Measurements from ENCODE around the gene CXCL17.
"Not testable (repeated sequence)": the region's sequence is repeated elsewhere in the genome, so short reads cannot be mapped to it uniquely, and the experiment has no call there.

CXCL17 gene

DNA sequence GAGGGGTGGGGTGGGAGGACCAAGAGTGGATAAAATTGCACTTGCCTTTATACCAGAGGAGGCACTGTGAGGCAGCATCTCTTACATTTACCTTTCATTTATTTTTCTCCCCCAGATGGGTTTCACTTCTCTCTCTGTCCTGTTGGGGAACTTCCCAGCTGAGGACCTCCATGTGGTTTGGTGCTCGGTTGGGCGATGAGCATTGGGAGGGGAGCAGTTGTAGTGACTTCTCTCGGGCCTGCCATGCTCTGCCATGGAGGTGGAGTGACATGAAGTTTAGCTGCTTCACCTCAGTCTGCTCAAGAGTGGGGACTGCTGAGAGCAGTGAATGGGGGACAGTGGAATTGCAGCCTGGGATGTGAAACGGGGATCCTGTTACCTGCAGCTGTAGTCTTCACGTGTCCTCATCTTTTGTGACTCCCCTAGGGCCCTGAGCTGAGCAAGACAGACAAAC, 23.1 kb upstream of the CXCL17 start:
- no peak for DNase-seq

DNA sequence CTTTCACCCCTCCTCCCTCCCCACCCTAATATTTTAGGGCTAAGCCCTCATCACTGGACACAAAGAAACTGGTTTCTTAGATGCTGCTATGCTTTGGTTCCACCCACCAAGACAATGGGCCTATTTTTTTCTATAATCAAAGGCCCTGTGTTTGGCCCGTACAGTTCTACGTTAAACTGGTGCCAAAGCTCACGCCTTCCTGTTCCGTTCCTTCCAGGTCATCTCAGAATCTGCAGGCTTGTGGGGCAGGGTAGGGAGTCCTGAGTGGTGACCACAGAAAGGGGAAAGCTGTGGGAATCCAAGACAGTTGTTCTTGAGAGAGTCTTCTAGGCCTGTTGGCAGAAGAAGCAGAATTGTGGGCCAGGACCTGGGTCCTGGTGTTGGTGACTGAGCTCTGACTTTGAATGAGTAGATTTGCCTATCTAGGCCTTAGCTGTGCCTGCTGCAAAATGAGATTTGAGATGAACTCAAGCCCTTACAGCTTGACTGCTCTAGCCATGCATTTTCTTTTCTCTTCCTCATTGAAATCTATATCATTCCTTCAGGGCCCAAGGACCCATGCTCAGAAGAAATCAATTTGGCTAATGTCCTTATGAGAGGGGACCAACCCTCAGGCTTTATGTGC, 19.1 kb upstream of the CXCL17 start:
- no peak for DNase-seq

DNA sequence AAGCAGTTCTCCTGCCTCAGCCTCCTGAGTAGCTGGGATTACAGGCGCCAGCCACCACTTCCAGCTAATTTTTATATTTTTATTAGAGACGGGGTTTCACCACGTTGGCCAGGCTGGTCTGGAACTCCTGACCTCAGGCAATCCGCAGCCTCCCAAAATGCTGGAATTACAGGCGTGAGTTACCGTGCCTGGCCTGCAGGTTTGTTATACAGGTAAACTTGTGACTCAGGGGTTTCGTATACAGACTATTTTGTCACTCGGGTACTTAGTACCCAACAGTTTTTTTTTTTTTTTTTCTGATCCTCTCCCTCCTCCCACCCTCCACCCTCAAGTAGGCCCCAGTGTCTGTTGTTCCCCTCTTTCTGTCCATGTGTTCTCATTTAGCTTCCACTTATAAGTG, 18.5 kb upstream of the CXCL17 start:
- DNase-seq = not testable (repeated sequence)

DNA sequence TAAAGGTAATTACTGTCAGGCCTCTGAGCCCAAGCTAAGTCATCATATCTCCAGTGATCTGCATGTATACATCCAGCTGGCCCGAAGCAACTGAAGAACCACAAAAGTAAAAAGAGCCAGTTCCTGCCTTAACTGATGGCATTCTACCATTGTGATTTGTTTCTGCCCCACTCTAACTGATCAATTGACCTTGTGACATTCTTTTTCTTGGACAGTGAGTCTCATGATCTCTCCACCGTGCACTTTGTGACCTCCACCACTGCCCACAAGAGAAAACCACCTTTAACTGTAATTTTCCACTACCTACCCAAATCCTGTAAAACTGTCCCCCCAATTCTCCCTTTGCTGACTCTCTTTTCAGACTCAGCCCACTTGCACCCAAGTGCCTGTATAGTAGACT, 17.2 kb upstream of the CXCL17 start:
- DNase-seq = no peak

DNA sequence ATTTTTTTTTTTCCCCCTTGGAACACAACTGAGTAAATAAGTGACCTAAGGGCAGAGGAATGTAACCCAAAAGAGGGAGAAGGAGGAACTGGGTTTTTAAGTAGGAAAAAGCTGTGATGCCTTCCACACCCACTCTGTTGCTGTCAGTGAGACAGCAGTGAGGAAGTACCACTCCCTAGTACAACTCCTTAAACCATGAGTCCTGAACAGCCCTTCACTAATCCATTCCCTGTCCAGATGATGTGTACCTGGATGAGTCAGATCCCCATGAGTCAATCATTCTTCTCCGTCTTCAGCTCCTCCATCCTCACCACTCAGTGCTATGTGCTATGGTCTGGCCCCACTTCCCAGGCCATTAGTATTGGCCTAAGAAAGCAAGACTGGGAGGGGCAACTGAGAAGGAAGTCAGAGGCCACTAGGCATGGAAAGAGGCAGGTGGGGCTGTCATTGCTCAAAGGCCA, 12.9 kb upstream of the CXCL17 start:
- no peak for DNase-seq

DNA sequence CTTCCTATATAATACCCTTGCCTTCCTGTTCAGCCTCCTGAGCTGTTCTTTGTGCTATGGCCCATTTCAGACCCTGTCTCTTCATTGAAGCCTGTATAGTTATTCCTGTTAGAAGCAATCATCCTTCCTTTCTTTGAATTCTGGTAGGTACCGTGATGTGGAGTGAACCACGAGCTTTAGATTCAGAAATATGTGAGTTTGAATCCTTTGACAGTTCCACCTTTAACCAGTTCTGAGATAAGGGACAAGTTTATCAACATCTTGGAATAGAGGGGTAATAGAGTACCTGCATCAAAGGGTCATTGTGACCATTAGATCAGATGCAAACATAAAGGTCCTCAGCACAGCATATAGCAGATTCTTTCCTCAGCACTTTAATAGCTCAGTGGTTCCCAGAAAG, 12.3 kb upstream of the CXCL17 start:
- no peak for DNase-seq

DNA sequence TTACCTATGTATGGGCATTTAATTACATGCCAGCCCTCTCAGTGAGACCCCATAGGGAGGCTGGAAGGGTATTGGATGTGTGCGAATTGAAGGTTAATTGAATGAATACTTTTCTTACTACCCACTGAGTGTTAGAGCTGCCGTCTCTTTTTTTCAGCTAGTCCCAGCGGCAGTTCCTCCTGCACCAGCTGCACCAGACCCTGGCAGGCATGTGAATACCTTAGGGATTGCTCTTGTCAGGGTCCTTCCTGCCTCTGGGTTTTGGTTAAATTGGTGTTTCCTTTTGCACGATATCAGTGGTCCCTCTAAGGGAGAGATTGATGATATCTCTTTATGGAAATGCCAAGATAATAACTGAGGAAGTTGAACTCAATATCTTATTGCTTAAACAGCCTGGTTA, 9.8 kb upstream of the CXCL17 start:
- no peak for DNase-seq

DNA sequence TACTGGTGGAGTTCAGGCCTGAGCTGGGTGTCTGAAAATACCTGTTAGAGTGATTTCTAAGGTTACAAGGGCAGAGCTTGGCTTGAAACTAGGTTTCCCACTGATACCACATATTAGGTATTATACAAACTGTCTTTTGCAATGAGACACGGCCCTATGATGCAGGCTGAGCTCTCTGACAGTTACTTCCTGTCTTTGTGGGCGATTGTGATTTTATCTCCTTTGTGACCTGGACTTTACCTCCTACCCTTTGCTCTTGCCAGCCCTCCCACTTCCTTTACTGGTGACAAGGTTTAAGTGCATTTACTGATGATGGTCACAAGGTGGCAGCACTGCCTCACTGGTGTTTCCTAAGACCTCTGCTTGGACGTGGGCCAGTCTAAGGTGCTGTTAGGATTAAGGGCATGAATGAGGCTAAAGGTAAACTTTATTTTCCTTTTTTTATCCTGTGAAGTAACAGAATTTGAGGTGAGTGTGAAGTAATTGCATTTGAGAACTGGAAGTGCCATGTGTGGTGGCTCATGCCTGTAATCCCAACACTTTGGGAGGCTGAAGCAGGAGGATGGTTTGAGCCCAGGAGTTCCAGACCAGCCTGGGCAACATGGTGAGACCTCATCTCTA, 7.7 kb upstream of the CXCL17 start:
- peak; percentile 78 to 81 for DNase-seq

DNA sequence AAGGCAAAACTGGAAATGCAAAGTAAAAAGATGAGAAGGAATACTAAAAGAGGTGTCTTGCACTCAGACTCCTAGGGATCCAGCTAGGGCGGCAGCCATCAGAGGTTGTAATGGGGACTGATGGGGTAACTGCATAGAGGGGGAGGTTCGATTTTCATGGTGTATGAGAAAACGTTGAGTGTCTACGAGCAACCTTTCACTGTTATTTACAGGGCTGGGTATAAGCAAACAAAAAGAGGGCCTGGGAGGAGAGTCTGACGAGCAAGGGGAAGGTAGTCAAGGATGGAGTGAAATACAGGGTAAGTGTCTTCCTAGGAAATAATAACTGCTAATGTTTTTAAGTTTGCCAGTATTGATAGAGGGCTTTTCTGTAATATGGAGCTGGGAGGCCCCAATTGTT, 5.6 kb upstream of the CXCL17 start:
- not testable (repeated sequence) for DNase-seq

DNA sequence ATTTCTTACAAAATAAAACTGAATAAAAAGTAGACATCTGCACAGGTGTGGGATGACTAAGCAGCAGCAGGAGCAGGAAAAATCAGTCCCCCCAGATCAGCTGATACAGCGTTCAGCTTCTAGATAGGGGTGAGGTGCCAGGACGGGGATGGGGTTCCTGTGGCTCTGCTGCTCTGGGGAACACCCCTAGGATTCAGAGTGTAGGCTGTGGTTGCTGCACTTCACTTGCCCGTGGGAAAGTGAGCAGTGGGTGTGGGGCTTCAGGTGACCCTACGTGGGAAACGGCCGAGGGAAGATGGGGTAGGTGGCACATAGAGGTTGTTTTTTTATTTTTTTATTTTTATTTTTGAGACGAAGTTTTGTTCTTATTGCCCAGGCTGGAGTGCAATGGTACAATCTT, 3.2 kb upstream of the CXCL17 start:
- DNase-seq = no peak

DNA sequence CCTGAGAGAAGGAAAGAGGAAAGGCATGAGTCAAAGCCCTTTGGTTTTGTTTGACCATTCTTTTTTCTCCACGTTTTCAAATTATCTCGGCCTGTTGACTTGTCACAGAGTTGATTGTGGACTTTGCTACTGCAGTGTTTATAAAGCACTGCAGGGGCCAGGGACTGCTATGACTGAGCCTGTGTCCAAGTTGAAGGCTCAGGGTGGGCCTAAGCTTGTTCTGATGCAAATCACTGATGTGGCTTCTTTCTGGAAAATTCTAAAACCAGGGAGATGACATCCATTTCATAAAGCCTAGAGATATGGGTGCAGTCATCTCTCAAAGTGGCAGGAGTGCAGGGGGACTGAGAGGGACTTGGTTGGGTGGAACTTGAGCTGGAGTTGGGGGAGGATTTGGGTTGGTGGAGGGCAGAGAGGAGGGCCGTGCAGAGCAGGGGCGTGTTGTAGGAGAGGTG, 1.2 kb upstream of the CXCL17 start:
- no peak for DNase-seq

DNA sequence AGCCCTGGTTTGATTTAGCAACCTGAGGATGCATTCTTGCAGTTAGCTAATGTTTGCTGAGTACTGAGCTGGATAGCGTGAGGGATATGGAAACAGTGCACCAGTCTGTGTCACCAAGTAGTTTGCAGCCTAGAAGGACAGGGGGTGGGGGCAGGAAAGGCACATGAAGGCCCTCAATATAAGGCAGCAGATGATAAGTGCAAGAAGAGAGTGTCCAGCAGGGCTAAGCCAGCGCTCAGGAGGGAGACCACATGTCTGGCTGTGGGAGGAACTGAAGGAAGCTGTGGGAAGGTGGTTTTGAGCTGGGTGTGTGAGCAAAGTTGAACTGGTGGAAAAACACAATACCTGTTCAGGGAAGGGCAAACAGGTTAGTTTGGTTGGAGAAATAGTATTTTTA, 1.7 kb downstream of the CXCL17 start:
- peak in 1 of 2 donors; percentile 3 for DNase-seq

DNA sequence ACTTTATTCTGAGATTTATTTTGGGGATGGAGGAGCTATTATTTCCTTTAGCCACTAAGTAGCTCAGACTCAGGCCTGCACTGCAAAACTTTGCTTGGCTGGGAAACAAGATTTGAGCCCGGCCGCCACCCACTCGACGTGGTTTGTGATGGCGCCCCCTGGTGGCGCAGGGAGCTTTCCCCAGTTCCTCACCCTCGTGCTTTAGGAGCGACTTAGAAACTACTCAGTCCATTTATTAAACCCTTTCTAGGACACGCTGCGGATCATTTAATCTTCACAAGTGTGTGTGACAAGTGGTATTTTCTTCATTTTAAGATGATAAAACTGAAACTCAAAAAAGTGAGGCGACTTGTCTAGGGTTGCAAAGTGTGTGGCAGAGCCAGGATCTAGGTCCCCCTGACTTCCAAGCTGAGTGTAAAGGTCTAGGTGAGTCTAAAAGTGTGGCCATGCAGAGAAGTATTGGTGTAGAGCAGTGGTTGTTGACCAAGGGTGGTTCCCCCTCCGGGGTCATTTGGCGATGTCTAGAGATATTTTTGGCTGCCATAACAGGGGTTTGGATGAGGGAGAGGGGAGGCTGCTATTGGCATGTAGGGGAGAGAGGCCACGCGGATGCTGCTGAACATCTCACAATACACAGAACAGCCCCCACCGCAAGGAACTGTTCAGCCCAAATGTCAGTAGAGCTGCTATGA, 2.2 kb downstream of the CXCL17 start:
- peak; percentile 78 to 83 for DNase-seq

DNA sequence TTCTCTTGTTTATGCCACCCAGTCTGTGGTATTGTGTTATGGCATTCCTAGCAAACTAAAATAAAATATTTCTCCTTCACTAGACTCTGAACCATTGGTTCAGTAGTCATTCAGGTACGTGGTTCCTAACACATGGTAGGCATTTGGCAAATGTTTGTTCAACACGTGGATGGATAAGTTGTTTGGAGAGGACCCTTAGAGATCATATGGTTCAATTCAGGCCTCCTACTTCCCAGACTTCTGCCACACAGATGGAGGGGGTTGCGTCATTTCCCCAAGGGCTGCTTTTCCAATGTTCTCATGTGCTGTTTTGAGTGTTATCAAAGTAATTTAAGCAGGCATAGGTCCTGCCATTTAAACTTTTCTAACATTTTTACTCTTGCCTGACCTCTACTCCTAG, 6.7 kb downstream of the CXCL17 start:
- no peak for DNase-seq

DNA sequence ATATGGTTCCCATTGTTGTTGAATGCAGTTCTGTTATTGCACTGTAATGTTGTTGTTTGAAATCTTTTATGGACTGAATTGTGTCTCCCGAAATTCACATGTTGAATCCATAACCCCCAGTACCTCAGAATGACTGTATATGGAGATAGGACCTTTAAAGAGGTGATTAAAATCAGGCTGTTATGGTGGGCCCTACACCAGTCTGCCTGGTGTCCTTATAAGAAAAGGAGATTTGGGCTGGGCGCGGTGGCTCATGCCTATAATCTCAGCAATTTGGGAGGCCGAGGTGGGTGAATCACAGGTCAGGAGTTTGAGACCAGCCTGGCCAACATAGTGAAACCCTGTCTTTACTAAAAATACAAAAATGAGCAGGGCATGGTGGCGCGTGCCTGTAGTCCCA, 7.4 kb downstream of the CXCL17 start:
- no peak for DNase-seq

DNA sequence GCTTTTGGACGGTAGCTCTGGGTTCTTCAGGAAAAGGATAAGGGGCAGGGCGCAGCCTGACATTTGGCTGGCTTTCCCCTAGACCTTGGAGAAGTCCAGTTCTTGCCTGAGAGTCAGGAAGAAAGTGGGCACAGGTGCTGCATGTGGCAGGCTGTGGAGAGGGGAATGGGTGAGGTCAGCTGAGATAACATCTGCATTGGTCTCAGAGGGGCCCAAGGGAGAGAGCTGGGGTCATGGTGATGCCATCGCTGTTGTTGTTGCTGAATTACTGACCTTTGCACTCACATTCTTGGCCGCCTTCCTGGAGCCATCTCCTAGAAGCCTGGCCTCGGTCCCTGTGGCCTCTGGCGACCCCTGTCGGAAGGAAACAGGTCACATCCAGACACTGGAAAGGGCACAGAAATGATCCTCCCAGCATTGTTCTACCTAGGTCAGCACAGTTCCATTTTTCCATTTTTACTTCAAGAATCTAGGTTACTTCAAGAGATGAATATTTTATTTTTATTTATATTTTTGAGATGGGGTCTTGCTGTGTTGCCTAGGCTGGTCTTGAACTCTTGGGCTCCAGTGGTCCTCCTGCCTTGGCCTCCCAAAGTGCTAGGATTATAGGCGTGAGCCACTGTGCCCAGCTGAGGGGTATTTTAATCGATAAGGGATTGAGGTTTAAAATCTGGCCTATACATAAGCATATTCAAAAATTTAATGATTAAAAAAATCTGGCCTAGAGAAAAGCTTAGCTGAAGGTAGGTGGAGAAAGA, 9.1 kb downstream of the CXCL17 start:
- peak; percentile 63 to 73 for DNase-seq

DNA sequence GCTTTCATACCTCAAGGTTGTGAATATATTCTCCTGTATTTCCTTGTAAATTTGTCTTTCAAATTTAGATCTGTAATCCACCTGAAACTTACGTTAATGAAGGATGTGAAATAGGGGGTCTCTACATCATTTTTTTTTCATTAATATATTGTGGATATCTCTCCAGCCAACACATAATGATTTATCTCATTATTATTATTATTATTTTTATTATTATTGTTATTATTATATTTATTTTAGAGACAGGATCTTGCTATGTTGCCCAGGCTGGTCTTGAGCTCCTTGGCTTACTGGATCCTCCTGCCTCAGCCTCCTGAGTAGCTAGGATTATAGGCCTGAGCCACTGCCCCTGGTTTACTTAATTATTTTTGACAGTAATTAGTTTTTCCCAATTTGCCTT, 11.3 kb downstream of the CXCL17 start:
- DNase-seq = no peak

DNA sequence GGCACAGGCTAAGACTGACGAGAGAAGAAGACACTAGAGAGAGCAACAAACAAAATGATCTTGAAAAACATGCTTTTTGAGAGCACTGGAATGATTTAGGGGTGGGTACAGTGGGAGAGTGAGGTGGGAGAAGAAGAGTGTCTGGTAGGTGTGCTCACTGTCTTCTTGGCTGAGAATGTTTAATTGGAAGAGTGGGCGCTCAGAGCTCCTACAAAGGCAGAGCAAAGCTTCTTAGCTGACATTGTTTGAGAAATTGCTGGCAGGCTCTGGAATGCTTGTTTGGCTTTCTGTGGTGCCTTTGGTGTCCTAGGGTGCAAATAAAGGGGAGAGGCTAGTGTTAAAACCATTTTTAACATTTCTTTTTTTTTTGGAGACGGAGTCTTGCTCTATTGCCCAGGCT, 14.1 kb downstream of the CXCL17 start:
- no peak for DNase-seq

DNA sequence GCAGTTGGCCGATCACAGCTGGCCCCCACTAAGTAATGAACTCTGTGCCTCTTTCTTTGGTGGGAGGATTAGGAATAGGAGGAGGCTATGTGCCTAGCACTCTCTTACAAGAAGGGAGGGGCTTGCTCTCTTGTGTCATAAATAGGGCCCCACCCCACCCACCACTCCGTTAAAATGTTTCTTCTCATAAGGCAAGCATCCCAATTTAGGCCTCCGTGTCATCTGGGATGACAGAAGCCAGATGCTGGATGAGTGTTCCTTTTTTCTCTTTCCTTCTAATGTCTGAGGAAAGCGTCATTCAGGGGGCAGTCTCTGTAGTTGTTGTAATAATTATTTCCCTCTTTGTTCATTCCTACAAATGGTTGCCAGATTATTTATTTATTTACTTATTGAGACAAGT, 15.4 kb downstream of the CXCL17 start, which contains the start of gene LIPE:
Gene LIPE, minus strand, starts transcription at position 76 of the 400 bp plus-strand sequence. CDS start 239 bp downstream, outside the sequence.
- DNase-seq = no peak

DNA sequence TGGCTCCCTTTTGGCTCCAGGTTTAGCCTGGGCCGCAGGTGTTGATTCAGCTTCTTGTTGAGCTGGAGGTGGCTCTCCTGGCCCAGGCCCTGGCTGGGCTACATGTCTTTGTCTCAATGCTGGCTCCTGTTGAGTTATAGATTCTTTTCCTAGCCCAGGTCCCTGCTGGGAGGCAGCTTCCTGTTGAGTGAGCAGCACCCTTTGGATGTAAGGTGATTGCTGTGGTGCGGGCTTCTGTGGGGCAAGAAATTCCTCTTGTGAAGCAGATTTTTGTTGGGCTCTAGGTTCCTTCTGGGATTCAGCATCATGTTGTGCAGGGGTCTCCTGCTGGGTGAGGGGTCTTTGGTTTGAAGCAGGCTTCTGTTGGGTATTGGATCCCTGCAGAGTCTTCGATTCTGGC, 16.1 kb downstream of the CXCL17 start:
- DNase-seq = no peak

DNA sequence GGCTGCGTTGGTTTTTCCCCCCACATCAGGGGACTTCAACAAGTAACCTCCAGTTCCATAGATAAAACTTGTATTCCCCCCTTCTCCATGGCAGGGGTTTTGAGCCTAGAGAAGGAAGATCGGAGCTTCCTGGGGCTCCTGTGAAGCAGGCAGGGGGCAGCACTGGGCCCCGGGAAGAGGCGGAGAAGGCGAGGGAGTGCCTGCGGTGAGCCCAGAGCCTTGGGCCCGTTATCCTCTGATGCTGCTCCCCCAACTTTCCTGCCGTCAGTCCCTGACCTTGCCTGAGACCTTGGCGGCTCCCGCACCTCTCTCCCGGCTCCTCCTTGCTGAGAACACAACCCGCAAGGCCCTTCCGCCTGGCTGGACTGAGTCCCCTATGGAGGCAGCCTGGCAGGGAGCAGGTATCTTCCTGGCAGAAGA, 18.0 kb downstream of the CXCL17 start:
- DNase-seq = no peak

DNA sequence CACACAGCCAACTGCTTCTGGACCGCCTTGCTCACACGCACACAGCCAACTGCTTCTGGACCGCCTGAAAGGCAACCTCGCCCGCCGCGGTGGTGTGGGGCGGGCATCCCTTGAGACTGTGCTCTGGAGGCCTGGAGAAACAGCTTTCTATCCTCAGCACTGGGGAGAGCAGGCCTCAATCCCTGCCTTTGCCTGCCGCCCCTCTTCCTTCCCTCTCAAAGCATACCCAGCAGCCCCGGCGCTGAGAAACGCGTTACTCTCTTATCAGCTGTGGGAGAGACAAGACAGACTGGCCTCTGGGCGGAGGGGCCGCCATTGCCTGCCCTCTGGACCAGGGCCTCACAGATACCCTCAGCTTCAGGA, 18.4 kb downstream of the CXCL17 start:
- no peak for DNase-seq

Data from activated CD4-positive, alpha-beta T cell treated with anti-CD3 and anti-CD28 coated beads for 4 hours (primary cell).